Activated T-helper 2 cell treated with anti-CD3 and anti-CD28 coated beads, Interferon-gamma antibody, Interleukin-2, Interleukin-4, amounts not matched to agents 10 μg/mL and 5 μg/mL and 100 μg/mL, durations not matched to agents 14 hours and 24 hours and 36 hours (primary cell): ENCODE results near the gene TOR1A. TPM values are rescaled to one million over a fixed set of nuclear protein-coding genes. Genes with fewer than 3 reads are reported as not detected.

Experiments used
- DNase-seq: peaks from one replicate; pipeline ENCODE4 v3.0.0; 2021; ENCODE audit warnings: low spot score
- H3K27ac Mint-ChIP-seq: one replicate; pipeline ENCODE4 v1.8.0; 2021; ENCODE audit warnings: mixed read lengths
- H3K27me3 Mint-ChIP-seq: one replicate; pipeline ENCODE4 v1.8.0; 2021; ENCODE audit warnings: low read depth, mixed read lengths
- H3K36me3 Mint-ChIP-seq: one replicate; pipeline ENCODE4 v1.8.0; 2021; ENCODE audit warnings: low read depth, mixed read lengths
- H3K4me1 Mint-ChIP-seq: one replicate; pipeline ENCODE4 v1.8.0; 2021; ENCODE audit warnings: low read depth, mixed read lengths
- H3K4me3 Mint-ChIP-seq: one replicate; pipeline ENCODE4 v1.8.0; 2021; ENCODE audit warnings: low read depth, mild to moderate bottlenecking, moderate library complexity, mixed read lengths
- H3K9me3 Mint-ChIP-seq: one replicate; pipeline ENCODE4 v1.8.0; 2021; ENCODE audit warnings: mixed read lengths
- intact Hi-C: fragments of 100-400 bp; cut with micrococcal nuclease; formaldehyde crosslinking; loops from one replicate; pipeline ENCODE4 v1.15.1; 2023
- total RNA-seq: library from RNA; stranded (reverse); gene quantifications from 2 replicates; pipeline ENCODE4 v1.2.3, GENCODE V29; 2022

Gene TOR1A
- total RNA-seq, 1 donor from 2014 or later: 55.8 TPM

- Mint-ChIP-seq H3K9me3 (no peaks in the 10 kb centered on the region), H3K27ac (no peak overlapping the region), H3K36me3 (no peaks in the 10 kb centered on the region), H3K4me3 (no peak overlapping the region), H3K4me1 (peaks cover 6% of the 10 kb centered on the region), H3K27me3 (peaks cover 11% of the 10 kb centered on the region)
- intact Hi-C loops: no loop called here
- no peak for DNase-seq
These were observed 54.3 kb downstream of the TOR1A start for GRCh38 chr9:129769669-129770068.

- Mint-ChIP-seq H3K36me3 (no peaks in the 10 kb centered on the region), H3K9me3 (no peaks in the 10 kb centered on the region), H3K27ac (no peak overlapping the region), H3K4me1 (peaks cover 6% of the 10 kb centered on the region), H3K27me3 (peaks cover 3% of the 10 kb centered on the region), H3K4me3 (no peak overlapping the region)
- intact Hi-C loops: no loop called here
- no peak for DNase-seq
These were observed 55.5 kb downstream of the TOR1A start for GRCh38 chr9:129768486-129768885.

GRCh38 chr9:129765764-129766317 is 58.1 kb downstream of the TOR1A start:
- peaks cover 5% of the 10 kb centered on the region for H3K27me3 Mint-ChIP-seq
- H3K4me1 Mint-ChIP-seq: peaks cover 6% of the 10 kb centered on the region
- H3K4me3 Mint-ChIP-seq: no peak overlapping the region
- H3K27ac Mint-ChIP-seq: no peak overlapping the region
- intact Hi-C loops: no loop called here
- H3K9me3 Mint-ChIP-seq: no peaks in the 10 kb centered on the region
- DNase-seq: no peak
- H3K36me3 Mint-ChIP-seq: no peaks in the 10 kb centered on the region

DNA sequence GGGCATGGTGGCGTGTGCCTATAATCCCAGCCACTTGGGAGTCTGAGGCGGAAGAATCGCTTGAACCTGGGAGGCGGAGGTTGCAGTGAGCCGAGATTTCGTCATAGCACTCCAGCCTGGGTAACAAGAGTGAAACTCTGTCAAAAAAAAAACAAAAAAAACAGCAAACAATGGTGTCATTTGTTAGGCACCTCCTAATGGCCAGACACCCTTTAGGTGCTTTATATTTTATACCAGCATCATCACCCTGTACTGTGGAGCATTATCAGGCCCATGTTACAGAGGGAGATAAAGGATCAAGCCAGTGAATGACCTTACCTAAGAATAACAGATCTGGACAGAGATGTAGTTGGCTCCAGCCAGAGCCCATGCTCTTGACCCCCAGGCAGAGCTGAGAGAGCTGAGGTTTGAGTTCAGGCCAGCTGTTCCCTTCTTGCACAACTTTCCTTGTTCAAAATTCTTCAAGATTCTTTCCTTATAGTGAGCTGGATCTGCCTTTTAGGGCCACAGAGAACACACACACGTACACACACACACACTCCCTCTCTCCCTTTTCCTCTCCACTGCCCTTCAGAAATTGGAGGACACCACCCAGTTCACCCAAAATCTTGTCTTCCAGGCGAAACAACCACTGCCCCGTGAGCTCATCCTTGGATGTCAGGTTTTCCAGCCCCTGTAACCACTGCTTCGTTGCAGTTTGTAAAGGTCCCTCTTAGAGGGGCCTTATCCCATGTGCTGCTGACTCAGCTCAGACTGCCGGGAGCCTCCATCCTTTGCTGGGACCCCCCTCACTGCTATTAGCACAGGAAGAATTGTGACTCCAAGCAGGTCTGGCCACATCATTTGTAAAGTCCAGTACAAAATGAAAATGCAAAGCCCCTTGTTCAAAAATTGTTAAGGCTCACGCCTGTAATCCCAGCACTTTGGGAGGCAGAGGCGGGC is 60.7 kb downstream of the TOR1A start:
- intact Hi-C loops: no loop called here
- Mint-ChIP-seq H3K36me3 (no peaks in the 10 kb centered on the region), H3K27ac (no peak overlapping the region), H3K9me3 (no peaks in the 10 kb centered on the region), H3K27me3 (peaks cover 9% of the 10 kb centered on the region), H3K4me3 (no peak overlapping the region), H3K4me1 (peaks cover 5% of the 10 kb centered on the region)
- no peak for DNase-seq

Other genes with a start within 250 kb of the TOR1A start
- gene C9orf50, start 203.0 kb downstream of the TOR1A start, total RNA-seq: not detected in 2 replicates
- gene NTMT1, start 198.0 kb downstream of the TOR1A start, total RNA-seq: 58.4 and 61.5 TPM in 2 replicates
- 21.4 and 22.1 TPM in 2 replicates for gene ASB6, start 182.0 kb downstream of the TOR1A start, total RNA-seq
- 5.0 and 5.1 TPM in 2 replicates for gene PRRX2, start 158.5 kb downstream of the TOR1A start, total RNA-seq
- gene PTGES, start 71.1 kb downstream of the TOR1A start, total RNA-seq: 0.34 and 0.39 TPM in 2 replicates
- gene TOR1B, start 21.0 kb downstream of the TOR1A start, total RNA-seq: 23.9 and 25.2 TPM in 2 replicates
- 54.4 and 59.6 TPM in 2 replicates for gene C9orf78, start 11.1 kb upstream of the TOR1A start, total RNA-seq
- 45.6 and 52.3 TPM in 2 replicates for gene USP20, start 11.3 kb upstream of the TOR1A start, total RNA-seq
- gene FNBP1, start 219.1 kb upstream of the TOR1A start, total RNA-seq: 358 and 359 TPM in 2 replicates
- 22.3 and 23.7 TPM in 2 replicates for gene GPR107, start 229.8 kb upstream of the TOR1A start, total RNA-seq